ENCODE results near the gene FASTK.

FASTK gene

GRCh38 chr7:151125470-151125845 is 44.8 kb upstream of the FASTK start:
- TF ChIP-seq ARNTL (CRISPR knock-in tag; IDR thresholded peaks at IDR 0.05; ENCODE audit: borderline replicate concordance, low read depth) (no peak), PATZ1 (CRISPR knock-in tag; IDR thresholded peaks at IDR 0.05; ENCODE audit: borderline replicate concordance) (no peak), TSHZ2 (CRISPR knock-in tag; IDR thresholded peaks at IDR 0.05) (no peak), RARB (CRISPR knock-in tag; IDR thresholded peaks at IDR 0.05) (no peak), GLIS3 (CRISPR knock-in tag; IDR thresholded peaks at IDR 0.05) (no peak), TOX (CRISPR knock-in tag; IDR thresholded peaks at IDR 0.05; ENCODE audit: borderline replicate concordance) (no peak), PPARA (CRISPR knock-in tag; IDR thresholded peaks at IDR 0.05; ENCODE audit: borderline replicate concordance) (no peak), ZC3H10 (CRISPR knock-in tag; IDR thresholded peaks at IDR 0.05) (no peak), OSR1 (CRISPR knock-in tag; IDR thresholded peaks at IDR 0.05) (no peak), ESRRG (CRISPR knock-in tag; IDR thresholded peaks at IDR 0.05) (no peak)
- no peak for ATAC-seq

- no peak for ATAC-seq
Observed at GRCh38 chr7:151124899-151125399, 44.3 kb upstream of the FASTK start.

More at GRCh38 chr7:151124899-151125399, 44.3 kb upstream of the FASTK start:
- no peak for TF ChIP-seq BACH2 (CRISPR knock-in tag; IDR thresholded peaks at IDR 0.05; ENCODE audit: borderline replicate concordance)
- TF ChIP-seq ARNTL (CRISPR knock-in tag; IDR thresholded peaks at IDR 0.05; ENCODE audit: borderline replicate concordance, low read depth), result no peak
- TF ChIP-seq TCF4 (CRISPR knock-in tag; IDR thresholded peaks at IDR 0.05; ENCODE audit: borderline replicate concordance), result no peak
- no peak for TF ChIP-seq ESRRG (CRISPR knock-in tag; IDR thresholded peaks at IDR 0.05)
- TF ChIP-seq CREB5 (CRISPR knock-in tag; IDR thresholded peaks at IDR 0.05; ENCODE audit: low read depth), result no peak
- no peak for TF ChIP-seq ISL1 (CRISPR knock-in tag; IDR thresholded peaks at IDR 0.05)
- no peak for TF ChIP-seq PPARA (CRISPR knock-in tag; IDR thresholded peaks at IDR 0.05; ENCODE audit: borderline replicate concordance)
- no peak for TF ChIP-seq ZNF8 (CRISPR knock-in tag; IDR thresholded peaks at IDR 0.05)
- no peak for TF ChIP-seq GLIS3 (CRISPR knock-in tag; IDR thresholded peaks at IDR 0.05)
- no peak for TF ChIP-seq PATZ1 (CRISPR knock-in tag; IDR thresholded peaks at IDR 0.05; ENCODE audit: borderline replicate concordance)
- TF ChIP-seq POU6F1 (CRISPR knock-in tag; IDR thresholded peaks at IDR 0.05; ENCODE audit: borderline replicate concordance, low read depth), result no peak
- no peak for TF ChIP-seq CSDC2 (CRISPR knock-in tag; IDR thresholded peaks at IDR 0.05)

Measured in SK-N-SH treated with all-trans-retinoic acid at 6 μM for 48 hours (cell line).